Stimulated activated CD4-positive, alpha-beta T cell treated with anti-CD3 and anti-CD28 coated beads, Interleukin-12 subunit alpha, Interleukin-12 subunit beta, amount 100 ng/mL, for 48 hours (primary cell): ENCODE measurements around the gene RSL1D1.
"Not testable (repeated sequence)": the region's sequence is repeated elsewhere in the genome, so short reads cannot be mapped to it uniquely, and the experiment has no call there.

Experiments used
- DNase-seq, 3 donors: peaks; one replicate each; pipeline ENCODE4 v3.0.0-alpha.2; 2020; ENCODE audit warnings: low read depth in 2 of 3, low spot score in 1 of 3

The RSL1D1 gene

GRCh38 chr16:11844499-11844898 lies 6.8 kb downstream of the RSL1D1 start:
- no peak for DNase-seq

DNA sequence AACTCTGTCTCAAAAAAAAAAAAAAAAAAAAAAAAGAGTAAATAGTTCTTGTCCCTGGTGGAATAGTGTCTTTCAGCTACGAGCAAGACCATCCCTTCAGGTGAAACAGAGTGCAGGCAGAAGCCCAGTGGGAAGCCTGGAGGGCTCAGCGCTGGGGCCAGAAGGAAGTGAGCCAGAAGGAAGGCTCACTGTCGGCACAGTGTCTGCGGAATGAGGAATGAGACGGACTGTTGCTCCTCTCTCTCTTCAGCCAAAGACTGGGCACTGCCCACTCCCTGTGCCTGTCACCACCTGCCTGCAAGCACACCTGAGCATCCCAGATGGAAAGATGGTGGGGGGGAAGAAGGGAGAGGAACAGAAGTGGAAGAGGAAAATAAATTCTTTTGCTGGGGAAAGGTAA lies 7.5 kb downstream of the RSL1D1 start:
- no peak for DNase-seq

GRCh38 chr16:11843206-11843605 lies 8.1 kb downstream of the RSL1D1 start:
- DNase-seq: no peak

- DNase-seq: no peak
Observed at GRCh38 chr16:11841026-11841425, 10.3 kb downstream of the RSL1D1 start.

DNA sequence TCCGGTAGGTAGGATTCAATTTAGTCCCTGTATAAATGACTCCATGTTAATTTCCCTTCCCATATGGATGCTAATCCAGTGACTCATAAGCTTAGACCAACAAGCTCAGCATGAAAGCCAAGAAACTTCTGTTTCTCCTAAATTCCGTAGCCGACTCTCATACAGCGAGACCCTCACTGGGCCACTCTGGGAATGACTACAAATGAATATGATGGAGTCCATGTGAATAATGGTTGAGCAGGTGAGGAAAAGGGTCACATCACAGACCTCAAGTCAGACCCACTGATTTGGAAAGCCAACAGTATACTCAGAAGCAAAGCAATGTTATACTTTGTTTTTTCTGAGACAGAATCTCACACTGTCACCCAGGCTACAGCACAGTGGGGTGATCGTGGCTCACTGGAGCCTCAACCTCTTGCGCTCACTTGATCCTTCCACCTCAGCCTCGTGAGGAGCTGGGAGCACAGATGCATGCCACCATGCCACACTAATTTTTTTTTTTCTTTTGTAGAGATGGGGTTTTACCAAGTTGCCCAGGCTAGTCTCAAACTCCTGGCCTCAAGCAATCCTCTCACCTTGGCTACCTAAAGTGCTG lies 14.6 kb downstream of the RSL1D1 start:
- DNase-seq: no peak

DNA sequence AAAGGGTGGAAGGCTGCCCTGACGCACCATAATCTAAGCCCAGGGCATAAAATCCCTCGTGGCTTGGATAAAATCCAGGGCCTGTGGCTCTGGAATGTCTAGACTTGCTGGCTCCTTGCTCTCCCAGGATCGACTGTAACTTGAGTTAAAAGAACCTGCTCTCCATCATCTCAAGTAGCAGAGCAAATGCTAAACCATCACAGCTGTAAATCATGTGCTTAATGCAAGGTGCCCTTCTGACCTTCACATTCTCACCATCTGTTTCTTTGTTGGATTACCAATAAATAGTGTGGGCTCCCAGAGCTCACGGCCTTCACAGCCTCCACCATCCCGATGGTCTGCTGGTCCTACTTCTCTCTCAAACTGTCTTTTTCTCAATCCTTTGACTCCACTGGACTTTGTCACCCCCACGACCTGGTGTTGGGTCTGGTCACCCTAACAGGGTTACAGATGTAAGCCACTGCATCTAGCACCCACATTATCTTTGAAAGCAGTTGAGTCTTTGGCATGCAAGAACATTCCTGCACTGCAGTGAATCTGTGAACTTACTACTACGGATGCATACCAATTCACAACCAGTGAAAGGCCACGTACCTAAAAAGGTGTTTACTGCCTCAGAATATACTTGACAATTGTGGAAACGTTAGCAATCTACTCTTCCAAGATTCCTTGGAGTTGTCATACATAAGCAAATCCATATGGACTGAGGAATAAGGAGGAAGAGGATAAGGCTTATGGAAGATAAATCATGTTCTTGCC lies 15.3 kb downstream of the RSL1D1 start:
- no peak for DNase-seq

GRCh38 chr16:11835309-11835708 lies 16.0 kb downstream of the RSL1D1 start:
- no peak for DNase-seq

DNA sequence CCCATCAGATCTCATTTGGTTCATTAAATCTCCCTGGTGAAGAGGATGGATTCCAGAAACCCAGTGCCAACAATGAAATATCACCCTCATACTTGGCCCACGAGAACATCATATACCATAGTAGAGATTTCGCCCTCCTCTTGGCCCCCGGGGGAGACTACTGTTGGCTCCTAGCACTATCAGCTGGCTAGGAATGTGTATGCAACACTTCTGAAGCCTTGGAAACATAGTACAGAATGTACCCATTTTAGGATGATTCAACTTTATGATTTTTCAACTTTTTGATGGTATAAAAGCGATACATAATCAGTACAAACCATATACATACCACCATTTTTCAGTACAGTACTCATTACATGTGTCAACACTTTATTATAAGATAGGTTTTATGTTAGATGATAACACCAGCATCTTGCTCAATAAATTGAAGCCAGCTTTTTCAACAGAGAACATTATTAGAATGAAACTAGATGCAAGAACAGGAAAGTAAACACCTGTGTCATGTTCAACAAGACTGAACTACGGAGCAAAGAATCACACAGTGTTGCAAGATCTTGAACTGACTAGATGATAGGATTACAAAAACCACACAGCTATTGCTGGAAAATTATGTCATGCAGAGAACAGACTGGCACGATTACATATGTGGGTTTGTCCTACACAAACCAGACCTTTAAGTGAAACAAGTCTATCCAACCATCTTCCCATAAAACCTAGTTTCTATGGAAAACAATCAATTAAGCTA lies 17.2 kb downstream of the RSL1D1 start:
- DNase-seq: no peak

DNA sequence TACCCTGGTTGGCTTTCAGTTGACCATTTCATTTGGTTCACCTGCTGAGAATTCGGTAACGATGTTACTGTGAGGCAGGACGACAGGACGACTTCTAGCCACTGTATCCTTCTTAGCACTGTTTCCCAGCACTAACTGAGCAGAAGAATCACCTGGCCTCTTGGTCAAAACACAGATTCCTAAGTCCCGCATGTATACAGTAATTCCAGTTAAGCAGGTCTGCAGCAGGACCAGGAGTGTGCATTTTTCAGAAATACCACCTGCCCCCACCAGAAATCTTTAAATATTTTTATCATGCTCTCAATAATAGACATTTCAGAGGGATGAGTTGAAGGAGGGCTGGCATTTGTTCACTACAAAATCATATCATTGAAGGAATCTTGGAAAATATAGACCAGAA lies 22.6 kb downstream of the RSL1D1 start:
- DNase-seq: no peak

GRCh38 chr16:11825520-11826165 lies 25.7 kb downstream of the RSL1D1 start:
- DNase-seq: not testable (repeated sequence)

- no peak for DNase-seq
Observed at GRCh38 chr16:11824362-11824761, 27.0 kb downstream of the RSL1D1 start.

DNA sequence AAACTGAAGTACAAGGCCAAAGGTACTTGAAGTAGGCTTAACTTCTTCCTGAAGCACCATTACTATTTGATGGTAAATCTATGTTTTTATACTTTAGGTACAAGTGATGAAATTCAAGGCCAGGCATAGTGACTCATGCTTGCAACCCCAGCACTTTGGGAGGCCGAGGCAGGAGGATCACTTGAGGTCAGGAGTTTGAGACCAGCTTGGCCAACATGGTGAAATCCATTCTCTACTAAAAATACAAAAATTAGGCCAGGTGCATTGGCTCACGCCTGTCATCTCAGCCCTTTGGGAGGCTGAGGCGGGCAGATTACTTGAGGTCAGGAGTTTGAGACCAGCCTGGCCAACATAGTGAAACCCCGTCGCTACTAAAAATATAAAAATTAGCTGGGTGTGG lies 27.7 kb downstream of the RSL1D1 start:
- DNase-seq: not testable (repeated sequence)

- no peak for DNase-seq
Observed at GRCh38 chr16:11819798-11820197, 31.5 kb downstream of the RSL1D1 start.

DNA sequence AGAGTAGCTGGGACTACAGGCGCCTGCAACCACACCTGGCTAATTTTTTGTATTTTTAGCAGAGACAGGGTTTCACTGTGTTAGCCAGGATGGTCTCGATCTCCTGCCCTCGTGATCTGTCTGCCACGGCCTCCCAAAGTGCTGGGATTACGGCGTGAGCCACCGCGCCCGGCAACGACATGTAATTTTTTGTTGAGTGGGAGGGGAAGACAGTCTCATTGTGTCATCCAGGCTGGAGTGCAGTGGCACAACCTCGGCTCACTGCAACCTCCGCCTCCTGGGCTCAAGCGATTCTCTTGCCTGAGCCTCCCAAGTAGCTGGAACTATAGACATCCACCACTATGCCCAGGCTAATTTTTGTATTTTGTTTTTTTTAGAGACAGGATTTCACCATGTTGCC lies 32.4 kb downstream of the RSL1D1 start:
- not testable (repeated sequence) for DNase-seq

DNA sequence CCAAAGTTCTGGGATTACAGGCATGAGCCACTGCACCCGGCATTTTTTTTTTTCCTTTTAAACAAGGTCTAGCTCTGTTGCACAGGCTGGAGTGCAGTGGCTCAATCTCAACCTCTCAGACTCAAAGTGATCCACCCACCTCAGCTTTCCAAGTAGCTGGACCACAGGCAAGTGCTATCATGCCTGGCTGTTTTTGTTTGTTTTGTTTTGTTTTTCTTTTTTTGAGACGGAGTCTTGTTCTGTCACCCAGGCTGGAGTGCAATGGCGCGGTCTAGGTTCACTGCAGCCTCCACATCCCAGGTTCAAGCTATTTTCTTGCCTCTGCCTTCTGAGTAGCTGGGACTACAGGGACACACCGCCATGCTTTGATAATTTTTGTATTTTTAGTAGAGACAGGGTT lies 35.2 kb downstream of the RSL1D1 start:
- no peak for DNase-seq

GRCh38 chr16:11814800-11815199 lies 36.5 kb downstream of the RSL1D1 start:
- not testable (repeated sequence) for DNase-seq

GRCh38 chr16:11806721-11807120 lies 44.6 kb downstream of the RSL1D1 start:
- DNase-seq: no peak

GRCh38 chr16:11805556-11805955 lies 45.8 kb downstream of the RSL1D1 start:
- DNase-seq: no peak

- DNase-seq: no peak
Observed at GRCh38 chr16:11801481-11802021, 49.8 kb downstream of the RSL1D1 start.

DNA sequence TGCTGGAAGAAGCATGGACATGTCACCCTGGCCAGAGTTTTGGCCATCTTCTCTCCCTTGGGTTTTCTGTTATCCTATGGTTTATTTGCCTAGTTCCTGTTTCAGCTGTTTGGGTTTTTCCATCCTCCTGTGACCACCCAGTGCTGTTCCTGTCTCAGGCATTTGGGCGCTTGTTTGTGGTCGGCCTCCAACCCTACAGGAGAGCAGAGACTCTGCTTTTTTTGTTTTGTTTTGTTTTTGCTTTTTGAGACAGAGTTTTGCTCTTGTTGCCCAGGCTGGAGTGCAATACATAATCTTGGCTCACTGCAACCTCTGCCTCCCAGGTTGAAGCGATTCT lies 51.0 kb downstream of the RSL1D1 start:
- no peak for DNase-seq

DNA sequence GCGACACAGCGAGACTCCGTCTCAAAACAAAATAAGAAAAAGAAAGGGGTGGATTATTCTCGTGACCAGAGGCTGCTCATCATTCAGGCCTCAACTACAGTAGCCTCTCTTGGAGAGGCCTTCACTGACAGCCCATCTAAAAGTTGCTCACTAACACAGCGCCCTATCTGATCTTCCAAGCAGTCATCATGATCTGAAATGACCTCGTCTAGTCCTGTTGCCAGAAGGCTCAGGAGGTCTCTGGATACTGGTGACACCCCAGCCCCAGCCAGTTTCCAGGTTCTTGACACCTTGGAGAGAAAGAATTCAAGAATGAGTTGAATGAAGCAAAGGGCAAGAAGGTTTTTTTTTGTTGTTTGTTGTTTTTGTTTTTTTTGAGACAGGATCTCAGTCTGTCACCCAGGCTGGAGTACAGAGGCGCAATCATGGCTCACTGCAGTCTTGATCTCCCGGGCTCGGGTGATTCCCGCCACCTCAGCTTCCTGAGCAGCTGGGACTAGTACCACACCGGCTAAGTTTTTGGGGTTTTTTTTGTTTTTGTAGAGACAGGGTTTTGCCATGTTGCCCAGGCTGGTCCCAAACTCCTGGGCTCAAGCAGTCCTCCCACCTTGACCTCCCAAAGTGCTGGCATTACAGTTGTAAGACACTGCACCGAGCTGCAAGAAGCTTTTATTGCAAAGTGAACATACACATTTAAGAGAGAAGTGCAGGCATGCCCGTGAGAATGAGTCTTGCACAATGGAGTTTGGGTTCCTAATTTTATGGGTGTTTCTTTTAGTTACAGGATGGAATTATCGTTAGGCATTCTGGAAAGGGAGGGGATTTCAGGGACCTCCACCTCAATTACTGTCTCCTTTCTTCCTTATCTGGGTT lies 51.6 kb downstream of the RSL1D1 start:
- DNase-seq: no peak
